Ramos (cell line): Measurements from ENCODE around the gene ZNF804B.
"Not testable (repeated sequence)": the region's sequence is repeated elsewhere in the genome, so short reads cannot be mapped to it uniquely, and the experiment has no call there.

Experiments
- in situ Hi-C: fragments of 300-500 bp; cut with MboI; formaldehyde crosslinking; loops from one replicate; pipeline ENCODE4 v1.14.3; 2022; ENCODE audit warnings: low sequenced_read_pairs; ENCODE audit not compliant: unreplicated experiment

The ZNF804B gene

GRCh38 chr7:89223900-89224395 is 464.4 kb downstream of the ZNF804B start:
- in situ Hi-C loops: no loop called here

- in situ Hi-C loops: not testable (repeated sequence)
These were observed 469.2 kb downstream of the ZNF804B start for GRCh38 chr7:89228688-89229171.

GRCh38 chr7:89238156-89238555 is 478.7 kb downstream of the ZNF804B start:
- in situ Hi-C loops: no loop called here

- in situ Hi-C loops: no loop called here
These were observed 486.7 kb downstream of the ZNF804B start for GRCh38 chr7:89246196-89246595.

GRCh38 chr7:89247207-89247606 is 487.7 kb downstream of the ZNF804B start:
- in situ Hi-C loops: no loop called here

GRCh38 chr7:89259085-89259484 is 499.6 kb downstream of the ZNF804B start:
- in situ Hi-C loops: no loop called here

GRCh38 chr7:89264126-89264525 is 504.6 kb downstream of the ZNF804B start:
- in situ Hi-C loops: no loop called here

GRCh38 chr7:89265631-89266030 is 506.1 kb downstream of the ZNF804B start:
- in situ Hi-C loops: no loop called here

GRCh38 chr7:89283302-89283701 is 523.8 kb downstream of the ZNF804B start:
- in situ Hi-C loops: no loop called here

GRCh38 chr7:89308535-89308934 is 549.0 kb downstream of the ZNF804B start:
- in situ Hi-C loops: no loop called here

- in situ Hi-C loops: no loop called here
These were observed 552.4 kb downstream of the ZNF804B start for GRCh38 chr7:89311886-89312285.

GRCh38 chr7:89312551-89312950 is 553.1 kb downstream of the ZNF804B start:
- in situ Hi-C loops: no loop called here

- in situ Hi-C loops: no loop called here
These were observed 557.2 kb downstream of the ZNF804B start for GRCh38 chr7:89316584-89317251.

GRCh38 chr7:89332026-89332425 is 572.5 kb downstream of the ZNF804B start:
- in situ Hi-C loops: no loop called here

GRCh38 chr7:89334797-89335196 is 575.3 kb downstream of the ZNF804B start:
- in situ Hi-C loops: no loop called here

- in situ Hi-C loops: no loop called here
These were observed 576.0 kb downstream of the ZNF804B start for GRCh38 chr7:89335490-89335889.

- in situ Hi-C loops: no loop called here
These were observed 576.6 kb downstream of the ZNF804B start for GRCh38 chr7:89336121-89336520.

- in situ Hi-C loops: no loop called here
These were observed 580.2 kb downstream of the ZNF804B start for GRCh38 chr7:89339748-89340147.

- in situ Hi-C loops: no loop called here
These were observed 597.6 kb downstream of the ZNF804B start for GRCh38 chr7:89357121-89357520.

- in situ Hi-C loops: no loop called here
These were observed 617.7 kb downstream of the ZNF804B start for GRCh38 chr7:89377219-89377618.

- in situ Hi-C loops: no loop called here
These were observed 625.9 kb downstream of the ZNF804B start for GRCh38 chr7:89385411-89385810.
